Stimulated activated CD8-positive, alpha-beta memory T cell treated with anti-CD3 and anti-CD28 coated beads, Interleukin-4, amount 100 ng/mL, for 1 hour (primary cell): ENCODE results near the gene RBP3.

Experiments
- DNase-seq, 2 donors: peaks; one replicate each; pipeline ENCODE4 v3.0.0-alpha.2; 2020; ENCODE audit warnings: low read depth in 2 of 2, low spot score in 1 of 2

RBP3 gene

DNA sequence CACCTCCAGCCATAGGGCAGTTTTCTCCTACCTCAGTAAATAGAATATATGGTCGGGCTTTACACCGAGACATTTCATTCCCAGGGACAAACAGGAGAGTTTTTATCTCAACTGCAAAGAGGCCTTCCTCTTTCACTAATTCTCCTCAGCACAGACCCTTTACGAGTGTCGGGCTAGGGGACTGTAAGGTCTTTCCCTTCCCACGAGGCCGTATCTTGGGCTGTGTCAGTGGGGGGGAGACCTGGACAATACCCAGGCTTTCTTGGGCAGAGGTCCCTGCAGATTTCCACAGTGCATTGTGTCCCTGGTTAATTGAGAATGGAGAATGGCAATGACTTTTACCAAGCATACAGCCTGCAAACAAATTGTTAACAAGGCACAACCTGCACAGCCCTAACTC, 49.1 kb downstream of the RBP3 start:
- DNase-seq: no peak

DNA sequence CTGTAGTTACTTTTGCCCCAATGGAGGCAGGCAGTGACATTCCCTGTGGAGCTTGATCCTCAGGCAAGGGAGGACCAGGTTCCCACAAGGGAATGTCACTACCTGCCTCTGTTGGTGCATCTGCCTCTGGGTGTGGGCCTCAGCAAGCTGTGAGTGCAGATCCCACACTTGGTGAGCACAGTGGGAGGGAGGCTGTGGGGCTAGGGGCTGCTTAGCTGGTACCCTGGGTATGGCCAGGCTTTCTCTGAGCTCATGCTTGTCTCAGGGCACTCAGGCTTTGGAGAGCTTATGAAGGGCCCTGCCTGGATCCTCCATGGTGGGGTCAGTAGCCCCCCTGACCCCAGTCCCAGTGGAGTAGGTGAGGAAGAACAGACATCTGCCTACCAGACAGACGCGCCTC, 52.1 kb downstream of the RBP3 start:
- DNase-seq: no peak

DNA sequence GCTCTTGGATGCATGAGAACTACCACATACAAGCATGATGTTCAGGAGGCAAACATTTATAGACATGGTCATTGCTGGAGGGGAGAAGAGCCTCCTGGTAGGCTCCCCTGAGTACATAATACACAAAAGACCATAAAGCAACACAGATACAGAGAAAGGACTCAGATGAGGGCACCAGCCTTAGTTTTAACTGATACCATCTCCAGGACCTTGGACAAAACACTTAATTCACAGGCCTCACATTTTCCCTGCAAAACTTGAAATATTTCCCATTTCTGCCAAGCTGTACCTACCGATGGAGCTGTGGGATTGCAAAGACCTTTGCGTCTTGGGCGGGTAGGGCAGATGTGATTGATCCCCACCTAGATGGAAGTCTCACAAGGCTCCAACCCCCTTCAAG, 52.6 kb downstream of the RBP3 start:
- DNase-seq: no peak

DNA sequence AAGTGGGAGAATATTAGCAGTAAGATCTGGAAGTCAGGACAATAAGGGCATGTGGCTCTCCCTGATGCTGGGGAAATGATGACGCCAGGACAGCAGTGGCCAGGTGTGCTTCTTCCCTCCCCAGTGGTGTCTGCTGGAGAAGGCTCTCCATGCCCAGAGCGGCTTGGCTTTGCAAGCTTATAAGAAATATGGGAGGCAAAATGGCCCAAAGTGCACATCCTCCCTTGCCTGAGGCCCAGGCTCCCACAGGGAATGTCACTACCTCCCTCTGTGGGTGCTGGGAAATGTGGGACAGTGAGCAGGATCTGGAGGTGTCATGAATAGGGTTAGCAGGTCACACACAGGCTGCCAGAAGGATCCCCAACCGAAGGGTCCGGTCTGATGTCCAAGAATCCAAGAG, 53.0 kb downstream of the RBP3 start:
- no peak for DNase-seq

DNA sequence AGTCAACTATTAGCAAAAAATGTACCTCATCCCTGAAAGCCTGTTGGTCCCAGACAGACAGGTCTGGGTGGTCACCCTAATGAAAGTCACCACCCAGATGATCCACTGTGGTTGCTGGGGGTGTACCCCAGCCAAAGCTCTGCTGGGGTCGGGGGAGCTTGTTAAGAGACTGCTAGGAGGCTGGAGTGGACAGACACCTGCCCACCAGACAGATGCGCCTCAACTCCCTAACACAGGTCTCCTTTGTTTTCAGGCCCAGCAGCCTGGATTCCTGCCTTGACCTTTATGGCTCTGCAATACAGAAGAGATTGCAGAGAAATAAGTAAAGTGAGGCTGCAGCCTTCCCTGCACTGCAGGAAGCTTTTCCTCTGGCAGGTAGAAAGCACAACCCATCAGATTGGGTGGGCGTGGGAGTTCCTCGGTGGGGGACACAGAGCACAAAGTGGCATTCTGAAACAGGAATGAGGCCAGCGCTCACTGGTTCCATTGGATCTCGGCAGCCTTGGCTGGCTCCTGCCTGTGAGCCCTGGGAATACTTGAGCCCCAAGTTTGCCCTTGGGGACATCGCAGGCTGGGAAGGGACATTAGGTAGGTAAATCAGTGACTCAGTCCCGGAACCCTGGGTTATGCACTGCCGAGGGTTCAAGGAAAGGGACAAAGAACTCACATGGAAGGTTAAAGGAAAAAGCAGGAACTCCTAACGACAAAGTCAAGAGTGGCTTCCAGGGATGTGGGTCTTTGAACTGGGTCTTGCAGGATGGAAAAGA, 53.9 kb downstream of the RBP3 start:
- DNase-seq: no peak

DNA sequence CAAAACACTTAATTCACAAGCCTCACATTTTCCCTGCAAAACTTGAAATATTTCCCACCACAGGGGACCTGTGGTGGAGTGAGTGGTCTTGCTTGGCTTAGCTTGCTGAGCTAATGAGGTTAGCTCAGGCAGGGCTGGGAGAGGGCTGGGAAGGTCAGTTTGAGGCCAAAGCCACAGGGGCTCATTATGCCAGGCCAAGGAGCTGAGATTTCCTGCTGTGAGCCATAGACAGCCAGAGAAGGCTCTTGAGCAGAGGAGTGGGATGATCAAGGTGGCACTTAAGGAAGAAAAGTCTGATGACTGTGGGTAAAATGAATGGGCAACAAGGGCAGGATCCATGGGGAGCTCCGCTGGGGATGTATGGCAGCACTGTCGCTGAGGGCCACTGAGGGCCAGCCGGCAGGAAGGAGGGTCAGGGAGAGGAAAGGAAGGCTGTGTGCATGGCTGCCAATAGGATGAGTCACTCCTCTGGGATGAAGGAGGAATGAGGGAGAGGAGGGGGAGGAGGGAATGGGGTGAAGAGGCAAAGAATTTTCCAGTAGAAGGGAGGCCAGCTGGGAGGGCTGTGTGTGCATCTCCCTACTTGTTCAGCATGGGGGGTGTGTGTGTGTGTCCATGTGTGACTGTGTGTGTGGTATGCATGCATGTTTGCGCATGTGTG, 54.6 kb downstream of the RBP3 start:
- no peak for DNase-seq

DNA sequence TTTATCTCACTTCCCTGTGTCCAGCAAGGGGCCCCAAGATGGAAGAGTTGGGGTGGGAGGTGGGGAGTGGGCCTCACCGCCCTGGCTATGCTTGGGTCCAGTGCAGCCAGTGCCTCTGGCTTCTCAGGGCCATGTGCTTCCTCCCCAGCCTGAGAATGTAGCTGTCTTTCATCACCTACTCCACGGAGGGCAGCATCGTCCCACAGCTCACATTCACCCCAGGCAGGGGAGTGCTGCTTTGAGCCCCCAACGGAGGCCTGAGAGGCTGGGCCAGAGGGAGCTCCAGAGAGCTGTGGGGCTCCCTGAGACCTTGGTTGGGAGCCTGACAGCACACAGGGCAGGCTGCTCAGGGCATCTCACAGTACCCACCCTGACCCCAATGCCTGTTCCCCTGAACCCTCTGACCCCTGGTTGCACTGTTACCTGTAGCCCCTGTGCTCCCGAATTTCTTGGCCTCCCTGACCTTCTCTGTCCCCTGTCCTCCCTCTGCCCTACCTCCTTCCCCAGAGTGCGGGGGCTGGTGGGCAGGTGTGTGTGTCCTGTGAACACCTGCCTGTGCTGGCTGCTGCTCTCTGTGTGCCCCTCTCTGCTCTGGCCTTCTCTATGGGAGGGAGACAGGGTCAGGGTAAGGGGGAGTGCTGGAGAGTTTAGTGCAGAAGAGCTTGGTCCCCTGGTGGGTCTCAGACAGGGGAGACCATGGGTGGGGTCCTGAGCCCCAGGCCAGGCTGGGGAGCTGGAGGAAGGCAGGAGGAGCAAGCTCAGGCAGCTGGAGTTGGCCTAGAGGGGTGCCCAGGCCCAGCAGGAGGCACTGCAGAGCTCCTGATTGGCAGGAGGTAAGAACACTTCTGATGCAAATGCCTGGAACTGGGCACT, 55.5 kb downstream of the RBP3 start:
- DNase-seq: no peak

DNA sequence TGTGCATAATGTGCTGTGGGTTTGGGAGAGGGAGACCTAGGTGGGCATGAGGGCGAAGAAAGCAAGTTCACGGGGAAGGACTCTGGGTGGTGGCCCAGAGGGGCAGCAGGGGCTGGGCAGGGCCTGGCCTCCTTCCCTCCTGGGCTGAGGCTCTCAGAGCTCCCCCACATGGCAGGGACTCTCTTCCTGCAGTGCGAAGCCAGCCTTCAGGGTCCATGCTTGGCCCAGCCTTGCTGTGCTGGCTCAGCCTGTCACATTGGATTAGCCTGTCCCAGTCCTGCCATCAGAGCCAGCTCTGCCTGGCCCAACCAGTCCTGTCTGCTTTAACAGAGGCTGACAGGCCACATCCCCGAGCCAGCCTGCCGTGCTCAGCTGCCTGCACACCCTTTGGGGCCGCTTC, 56.3 kb downstream of the RBP3 start:
- DNase-seq: no peak

DNA sequence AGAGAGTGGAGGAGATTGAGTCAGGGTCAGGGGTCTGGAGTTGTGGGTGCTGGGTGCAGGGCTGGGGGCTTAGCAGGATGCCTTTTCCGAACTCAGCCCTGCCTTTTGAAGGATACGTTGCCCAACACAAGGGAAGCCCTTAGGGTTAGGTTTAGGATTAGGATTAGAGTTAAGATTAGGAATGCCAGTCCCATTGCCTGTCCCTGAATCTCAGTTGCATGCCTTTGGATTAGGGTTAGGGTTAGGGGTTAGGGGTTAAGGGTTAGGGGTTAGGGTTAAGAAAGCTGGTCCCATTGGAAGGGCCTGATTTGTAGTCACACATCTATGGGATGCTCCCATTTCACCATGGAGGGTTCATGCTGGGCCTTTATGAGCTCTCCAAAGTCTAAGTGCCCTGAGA, 56.8 kb downstream of the RBP3 start:
- no peak for DNase-seq

DNA sequence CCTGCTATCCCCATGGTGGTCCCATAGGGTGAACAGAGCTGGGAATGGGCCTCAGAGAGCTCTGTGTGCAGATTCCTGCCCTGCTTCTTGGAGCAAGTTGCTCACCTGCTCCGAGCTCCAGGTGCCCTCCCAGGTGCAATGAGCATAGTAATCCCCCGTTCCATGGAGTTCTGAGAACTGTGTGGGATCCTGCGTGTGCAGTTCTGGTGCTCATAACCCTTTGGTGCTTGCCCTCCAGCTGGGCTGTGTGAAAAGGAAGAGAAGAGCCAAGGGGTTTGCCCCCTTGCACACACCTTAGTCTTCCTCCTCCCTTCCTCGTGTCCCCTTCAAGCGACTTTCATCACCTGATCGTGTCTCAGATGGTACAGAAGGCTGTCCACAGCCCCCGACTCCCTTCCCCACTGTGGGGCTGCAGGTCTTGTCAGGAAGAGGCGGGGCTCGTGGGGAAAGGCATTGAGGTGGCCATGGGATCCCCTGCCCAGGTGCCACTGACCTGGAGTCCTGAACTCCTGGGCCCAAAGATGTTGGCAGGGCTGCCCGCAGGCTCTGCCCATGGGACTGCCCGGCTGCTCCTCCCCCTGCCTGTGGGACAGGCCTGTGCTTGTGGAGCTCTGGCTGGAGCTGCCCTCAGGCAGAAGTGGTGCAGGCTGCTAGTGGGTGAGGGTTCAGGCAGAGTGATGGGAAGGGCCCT, 57.8 kb downstream of the RBP3 start:
- no peak for DNase-seq

DNA sequence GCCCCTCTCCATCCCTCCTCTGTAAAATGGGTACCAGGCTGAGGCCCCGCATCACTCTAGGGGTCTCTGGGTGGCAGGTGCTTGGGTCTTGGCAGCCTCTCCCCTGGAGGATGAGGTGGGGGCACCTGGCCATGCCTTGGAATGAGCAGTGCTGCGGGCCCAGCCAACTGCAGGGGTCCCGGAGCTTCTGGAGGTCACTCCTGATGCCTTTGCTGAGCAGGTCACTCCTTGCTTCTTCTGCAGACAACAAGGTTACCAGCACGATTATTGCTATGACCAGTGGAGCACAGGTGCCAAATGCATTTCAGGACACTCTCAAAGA, 58.3 kb downstream of the RBP3 start:
- DNase-seq: no peak

DNA sequence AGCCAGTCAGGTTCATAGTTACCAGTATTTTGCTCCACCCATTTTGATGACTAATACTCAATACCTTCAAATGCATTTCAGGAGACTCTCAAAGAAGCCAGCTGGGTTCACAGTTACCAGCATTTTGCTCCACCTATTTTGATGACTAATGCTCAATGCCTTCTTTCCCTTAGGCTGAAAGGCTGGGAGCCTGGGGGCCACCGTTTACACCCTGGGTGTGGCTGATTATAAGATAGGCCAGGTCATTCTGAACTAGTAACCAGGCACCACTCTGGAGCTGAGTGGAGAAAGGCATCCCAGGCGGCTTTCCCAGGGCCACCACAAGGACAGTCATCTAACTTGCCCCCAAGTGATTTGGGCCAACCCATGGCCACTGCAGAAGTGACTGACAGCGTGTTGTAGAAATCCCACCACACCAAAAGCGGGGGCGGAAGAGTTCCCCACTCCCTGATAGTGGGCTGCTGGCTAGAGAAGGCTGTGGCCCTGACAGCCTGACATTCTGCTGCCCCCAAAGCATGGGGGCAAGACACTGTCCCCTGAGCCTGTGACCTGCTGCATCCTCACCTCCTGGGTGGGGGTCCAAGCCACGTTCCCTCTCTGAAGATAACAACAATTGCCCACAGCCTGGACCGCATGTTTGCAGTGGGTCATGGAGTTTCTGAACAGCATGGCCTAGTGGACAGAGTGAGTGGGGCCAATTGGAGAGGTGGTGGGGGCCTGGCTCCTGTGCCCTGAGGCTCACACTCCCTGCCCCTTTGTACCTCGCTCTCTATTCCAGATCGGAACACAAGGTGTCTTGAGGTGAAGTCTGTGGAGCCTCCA, 58.9 kb downstream of the RBP3 start:
- DNase-seq: no peak
